GM23338 (cell line): ENCODE measurements around the gene UNC5A. TPM values are rescaled to one million over a fixed set of nuclear protein-coding genes. Genes with fewer than 3 reads are reported as not detected.

Experiments used
- ATAC-seq: fragments of 200-7000 bp; cut with Tn5 transposase; 3 replicates; pipeline ENCODE4 v1.9.1; 2020
- DNase-seq: peaks from one replicate; pipeline ENCODE4 v3.0.0-alpha.2; 2015; ENCODE audit warnings: low spot score
- H2AFZ ChIP-seq: fragments of 200-600 bp; sonication (generic); 2 replicates; pipeline ENCODE4 v1.8.0; 2016; ENCODE audit warnings: antibody characterized with exemption, mild to moderate bottlenecking, moderate library complexity
- H3F3A ChIP-seq: fragments of 200-600 bp; sonication (generic); replicated peaks from 2 replicates; pipeline ENCODE4 v1.8.0; 2017; ENCODE audit warnings: antibody characterized with exemption, mixed run types, low read depth
- H3K27ac ChIP-seq: fragments of 200-600 bp; sonication (generic); 2 replicates; pipeline ENCODE4 v1.6.1; 2016; ENCODE audit warnings: low read depth
- H3K27me3 ChIP-seq: fragments of 200-600 bp; sonication (generic); 2 replicates; pipeline ENCODE4 v1.8.0; 2016; ENCODE audit warnings: mild to moderate bottlenecking, mixed run types, moderate library complexity; ENCODE audit not compliant: insufficient read depth
- H3K36me3 ChIP-seq: fragments of 200-600 bp; sonication (generic); 2 replicates; pipeline ENCODE4 v1.8.0; 2016; ENCODE audit warnings: mild to moderate bottlenecking; ENCODE audit not compliant: insufficient read depth
- H3K4me1 ChIP-seq: fragments of 200-600 bp; sonication (generic); 2 replicates; pipeline ENCODE4 v1.8.0; 2016; ENCODE audit warnings: mild to moderate bottlenecking, moderate library complexity; ENCODE audit not compliant: insufficient read depth
- H3K4me2 ChIP-seq: fragments of 200-600 bp; sonication (generic); 2 replicates; pipeline ENCODE4 v1.7.1; 2017; ENCODE audit warnings: mixed run types
- H3K4me3 ChIP-seq: fragments of 200-600 bp; sonication (generic); 2 replicates; pipeline ENCODE4 v1.6.1; 2016; ENCODE audit warnings: mixed run types
- H3K79me2 ChIP-seq: fragments of 200-600 bp; sonication (generic); replicated peaks from 2 replicates; pipeline ENCODE4 v1.8.0; 2017; ENCODE audit warnings: mild to moderate bottlenecking; ENCODE audit not compliant: insufficient read depth
- H3K9me2 ChIP-seq: fragments of 200-600 bp; sonication (generic); 2 replicates; pipeline ENCODE4 v1.8.0; 2017; ENCODE audit not compliant: insufficient read depth
- H4K20me1 ChIP-seq: fragments of 200-600 bp; sonication (generic); replicated peaks from 2 replicates; pipeline ENCODE4 v1.8.0; 2017; ENCODE audit warnings: mild to moderate bottlenecking; ENCODE audit not compliant: insufficient read depth
- H3K27ac Mint-ChIP-seq: 2 replicates; pipeline ENCODE4 v1.8.0; 2020; ENCODE audit warnings: inconsistent platforms, mild to moderate bottlenecking, moderate library complexity, mixed read lengths
- H3K27me3 Mint-ChIP-seq: 3 replicates; pipeline ENCODE4 v1.8.0; 2022; ENCODE audit warnings: low read depth, mild to moderate bottlenecking, moderate library complexity, mixed read lengths, inconsistent platforms; ENCODE audit not compliant: insufficient read depth, poor library complexity
- H3K36me3 Mint-ChIP-seq: 3 replicates; pipeline ENCODE4 v1.8.0; 2021; ENCODE audit warnings: low read depth, mild to moderate bottlenecking, inconsistent platforms, moderate library complexity, mixed read lengths
- H3K4me1 Mint-ChIP-seq: 3 replicates; pipeline ENCODE4 v1.8.0; 2020; ENCODE audit warnings: mild to moderate bottlenecking, inconsistent platforms, mixed read lengths
- H3K4me3 Mint-ChIP-seq: 3 replicates; pipeline ENCODE4 v1.8.0; 2021; ENCODE audit warnings: moderate library complexity, mild to moderate bottlenecking, inconsistent platforms, mixed read lengths
- H3K9me3 Mint-ChIP-seq: 3 replicates; pipeline ENCODE4 v1.8.0; 2020; ENCODE audit warnings: moderate library complexity, mild to moderate bottlenecking, inconsistent platforms, mixed read lengths
- EZH2phosphoT487 ChIP-seq: fragments of 200-600 bp; sonication (generic); IDR thresholded peaks from one replicate; pipeline ENCODE4 v1.8.1; 2018; ENCODE audit warnings: antibody characterized with exemption; ENCODE audit not compliant: unreplicated experiment
- NANOG ChIP-seq: IDR thresholded peaks from 2 replicates; pipeline ENCODE4 v1.6.1; 2016; ENCODE audit warnings: antibody characterized with exemption, borderline replicate concordance
- POLR2AphosphoS5 ChIP-seq: IDR thresholded peaks from 2 replicates; pipeline ENCODE4 v1.6.1; 2016; ENCODE audit warnings: antibody characterized with exemption, low read depth
- REST ChIP-seq: IDR thresholded peaks from one replicate; pipeline ENCODE4 v1.6.1; 2018; ENCODE audit warnings: antibody characterized with exemption; ENCODE audit not compliant: unreplicated experiment
- ZNF114 ChIP-seq: fragments of 250-450 bp; sonication (Bioruptor Pico); IDR thresholded peaks from 2 replicates; pipeline ENCODE4 v1.5.0; 2020; ENCODE audit warnings: mild to moderate bottlenecking, moderate library complexity
- ZNF331 ChIP-seq: fragments of 250-450 bp; sonication (Bioruptor Pico); IDR thresholded peaks from 2 replicates; pipeline ENCODE4 v1.5.0; 2020; ENCODE audit warnings: low read depth, mild to moderate bottlenecking, moderate library complexity
- polyA plus RNA-seq: library from polyadenylated mRNA; unstranded; fragments of >200 nt; fragmentation: Nextera tagmentation; extraction: Ambion mirVana; gene quantifications from 2 replicates; pipeline ENCODE4 v1.2.1, GENCODE V29; 2016
- total RNA-seq: library from RNA; depleted of rRNA; stranded (reverse); fragments of >200 nt; shearing (Covaris generic); gene quantifications from 2 replicates; pipeline ENCODE4 v1.2.3, GENCODE V29; 2014
- TF ChIP-seq, protein P1 (sequence below): fragments of 250-450 bp; sonication (Bioruptor Pico); IDR thresholded peaks from 2 replicates; pipeline ENCODE4 v1.5.0; 2020; ENCODE audit warnings: mild to moderate bottlenecking, moderate library complexity

UNC5A gene
- total and polyA plus RNA-seq, 2 experiments from 2014 or later = 0.92 to 3.9 TPM

GRCh38 chr5:176853151-176853778 is 42.9 kb downstream of the UNC5A start (continued):
- TF ChIP-seq REST (no peak), NANOG (no peak)

GRCh38 chr5:176854164-176854563 is 43.8 kb downstream of the UNC5A start:
- no peak for TF ChIP-seq POLR2AphosphoS5
- TF ChIP-seq ZNF114 (CRISPR knock-in tag) = no peak
- TF ChIP-seq ZNF331 (CRISPR knock-in tag) = no peak
- TF ChIP-seq EZH2phosphoT487 = no peak
- TF ChIP-seq, protein P1, sequence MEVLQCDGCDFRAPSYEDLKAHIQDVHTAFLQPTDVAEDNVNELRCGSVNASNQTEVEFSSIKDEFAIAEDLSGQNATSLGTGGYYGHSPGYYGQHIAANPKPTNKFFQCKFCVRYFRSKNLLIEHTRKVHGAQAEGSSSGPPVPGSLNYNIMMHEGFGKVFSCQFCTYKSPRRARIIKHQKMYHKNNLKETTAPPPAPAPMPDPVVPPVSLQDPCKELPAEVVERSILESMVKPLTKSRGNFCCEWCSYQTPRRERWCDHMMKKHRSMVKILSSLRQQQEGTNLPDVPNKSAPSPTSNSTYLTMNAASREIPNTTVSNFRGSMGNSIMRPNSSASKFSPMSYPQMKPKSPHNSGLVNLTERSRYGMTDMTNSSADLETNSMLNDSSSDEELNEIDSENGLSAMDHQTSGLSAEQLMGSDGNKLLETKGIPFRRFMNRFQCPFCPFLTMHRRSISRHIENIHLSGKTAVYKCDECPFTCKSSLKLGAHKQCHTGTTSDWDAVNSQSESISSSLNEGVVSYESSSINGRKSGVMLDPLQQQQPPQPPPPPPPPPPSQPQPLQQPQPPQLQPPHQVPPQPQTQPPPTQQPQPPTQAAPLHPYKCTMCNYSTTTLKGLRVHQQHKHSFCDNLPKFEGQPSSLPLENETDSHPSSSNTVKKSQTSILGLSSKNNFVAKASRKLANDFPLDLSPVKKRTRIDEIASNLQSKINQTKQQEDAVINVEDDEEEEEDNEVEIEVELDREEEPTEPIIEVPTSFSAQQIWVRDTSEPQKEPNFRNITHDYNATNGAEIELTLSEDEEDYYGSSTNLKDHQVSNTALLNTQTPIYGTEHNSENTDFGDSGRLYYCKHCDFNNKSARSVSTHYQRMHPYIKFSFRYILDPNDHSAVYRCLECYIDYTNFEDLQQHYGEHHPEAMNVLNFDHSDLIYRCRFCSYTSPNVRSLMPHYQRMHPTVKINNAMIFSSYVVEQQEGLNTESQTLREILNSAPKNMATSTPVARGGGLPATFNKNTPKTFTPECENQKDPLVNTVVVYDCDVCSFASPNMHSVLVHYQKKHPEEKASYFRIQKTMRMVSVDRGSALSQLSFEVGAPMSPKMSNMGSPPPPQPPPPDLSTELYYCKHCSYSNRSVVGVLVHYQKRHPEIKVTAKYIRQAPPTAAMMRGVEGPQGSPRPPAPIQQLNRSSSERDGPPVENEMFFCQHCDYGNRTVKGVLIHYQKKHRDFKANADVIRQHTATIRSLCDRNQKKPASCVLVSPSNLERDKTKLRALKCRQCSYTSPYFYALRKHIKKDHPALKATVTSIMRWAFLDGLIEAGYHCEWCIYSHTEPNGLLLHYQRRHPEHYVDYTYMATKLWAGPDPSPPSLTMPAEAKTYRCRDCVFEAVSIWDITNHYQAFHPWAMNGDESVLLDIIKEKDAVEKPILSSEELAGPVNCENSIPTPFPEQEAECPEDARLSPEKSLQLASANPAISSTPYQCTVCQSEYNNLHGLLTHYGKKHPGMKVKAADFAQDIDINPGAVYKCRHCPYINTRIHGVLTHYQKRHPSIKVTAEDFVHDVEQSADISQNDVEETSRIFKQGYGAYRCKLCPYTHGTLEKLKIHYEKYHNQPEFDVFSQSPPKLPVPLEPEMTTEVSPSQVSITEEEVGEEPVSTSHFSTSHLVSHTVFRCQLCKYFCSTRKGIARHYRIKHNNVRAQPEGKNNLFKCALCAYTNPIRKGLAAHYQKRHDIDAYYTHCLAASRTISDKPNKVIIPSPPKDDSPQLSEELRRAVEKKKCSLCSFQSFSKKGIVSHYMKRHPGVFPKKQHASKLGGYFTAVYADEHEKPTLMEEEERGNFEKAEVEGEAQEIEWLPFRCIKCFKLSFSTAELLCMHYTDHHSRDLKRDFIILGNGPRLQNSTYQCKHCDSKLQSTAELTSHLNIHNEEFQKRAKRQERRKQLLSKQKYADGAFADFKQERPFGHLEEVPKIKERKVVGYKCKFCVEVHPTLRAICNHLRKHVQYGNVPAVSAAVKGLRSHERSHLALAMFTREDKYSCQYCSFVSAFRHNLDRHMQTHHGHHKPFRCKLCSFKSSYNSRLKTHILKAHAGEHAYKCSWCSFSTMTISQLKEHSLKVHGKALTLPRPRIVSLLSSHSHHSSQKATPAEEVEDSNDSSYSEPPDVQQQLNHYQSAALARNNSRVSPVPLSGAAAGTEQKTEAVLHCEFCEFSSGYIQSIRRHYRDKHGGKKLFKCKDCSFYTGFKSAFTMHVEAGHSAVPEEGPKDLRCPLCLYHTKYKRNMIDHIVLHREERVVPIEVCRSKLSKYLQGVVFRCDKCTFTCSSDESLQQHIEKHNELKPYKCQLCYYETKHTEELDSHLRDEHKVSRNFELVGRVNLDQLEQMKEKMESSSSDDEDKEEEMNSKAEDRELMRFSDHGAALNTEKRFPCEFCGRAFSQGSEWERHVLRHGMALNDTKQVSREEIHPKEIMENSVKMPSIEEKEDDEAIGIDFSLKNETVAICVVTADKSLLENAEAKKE = no peak

More at GRCh38 chr5:176854164-176854563, 43.8 kb downstream of the UNC5A start:
- Histone ChIP-seq H3K36me3 (no peaks in the 10 kb centered on the region), H2AFZ (no peak overlapping the region), H3F3A (no peaks in the 10 kb centered on the region), H4K20me1 (no peaks in the 10 kb centered on the region), H3K79me2 (no peaks in the 10 kb centered on the region), H3K27me3 (no peaks in the 10 kb centered on the region), H3K9me2 (no peaks in the 10 kb centered on the region), H3K27ac (no peak overlapping the region), H3K4me3 (no peak overlapping the region), H3K4me2 (no peak overlapping the region), H3K4me1 (no peaks in the 10 kb centered on the region)
- no peak overlapping the region for H3K4me3 Mint-ChIP-seq
- H3K4me1 Mint-ChIP-seq = peaks cover 3% of the 10 kb centered on the region; the same call in 2 of the 3 replicates
- no peak overlapping the region for H3K27ac Mint-ChIP-seq
- H3K36me3 Mint-ChIP-seq = no peaks in the 10 kb centered on the region; the same call in 2 of the 3 replicates
- ATAC-seq (no peak), DNase-seq (no peak)
- H3K9me3 Mint-ChIP-seq = no peaks in the 10 kb centered on the region
- H3K27me3 Mint-ChIP-seq = peaks cover 20% of the 10 kb centered on the region
